Stimulated activated naive CD8-positive, alpha-beta T cell treated with anti-CD3 and anti-CD28 coated beads, Interleukin-15, Interleukin-2, amounts not matched to agents 100 U/mL and 50 U/mL, for 24 hours (primary cell): ENCODE data around the gene SUB1.

Experiments used
- ATAC-seq: fragments of 150-1000 bp; cut with Tn5 transposase; one replicate; pipeline ENCODE4 v1.10.0; 2021
- DNase-seq: peaks from one replicate; pipeline ENCODE4 v3.0.0; 2021

The SUB1 gene

DNA sequence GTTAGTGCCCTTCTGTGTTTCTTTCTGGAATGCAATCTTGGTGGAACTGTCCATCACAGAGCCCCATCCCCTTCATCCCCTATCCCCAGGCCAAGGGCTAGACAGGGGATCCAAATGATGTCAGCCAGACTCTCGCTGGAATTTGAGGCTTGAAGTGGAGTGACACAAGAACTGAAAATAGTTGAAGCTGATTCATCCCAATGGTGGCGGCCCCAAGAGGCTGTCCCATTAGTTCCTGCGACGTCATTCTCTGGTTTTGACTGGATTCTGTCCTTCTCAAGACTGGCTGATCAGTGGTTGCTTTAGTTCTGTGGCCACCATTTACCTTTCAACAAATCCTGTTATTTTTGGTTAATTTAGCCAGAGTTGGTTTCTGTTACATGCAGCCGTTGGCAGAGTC, 59.9 kb downstream of the SUB1 start:
- no peak for ATAC-seq
- DNase-seq: no peak

GRCh38 chr5:32646061-32646969, 61.0 kb downstream of the SUB1 start:
- ATAC-seq: no peak
- no peak for DNase-seq

GRCh38 chr5:32651088-32651487, 65.7 kb downstream of the SUB1 start:
- no peak for ATAC-seq
- DNase-seq: no peak

DNA sequence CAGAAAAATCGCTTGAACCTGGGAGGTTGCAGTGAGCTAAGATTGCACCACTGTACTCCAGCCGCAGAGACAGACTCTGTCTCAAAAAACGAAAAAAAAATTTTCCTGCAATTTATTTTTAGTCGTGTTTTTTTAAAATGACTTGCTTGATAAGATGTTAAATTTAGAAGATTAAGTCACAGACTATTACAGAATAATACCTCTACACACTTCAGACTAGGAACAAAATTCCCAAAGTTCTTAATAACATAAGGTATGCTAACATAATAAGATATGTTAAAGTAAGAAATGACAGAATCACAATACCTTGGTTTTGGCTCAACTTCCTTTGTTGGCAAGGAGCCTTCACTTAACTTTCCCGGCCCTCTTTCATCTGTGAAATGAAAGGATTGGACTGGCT, 66.3 kb downstream of the SUB1 start:
- DNase-seq: no peak
- ATAC-seq: no peak
